ENCODE measurements around the gene HSDL2.

HSDL2 gene

DNA sequence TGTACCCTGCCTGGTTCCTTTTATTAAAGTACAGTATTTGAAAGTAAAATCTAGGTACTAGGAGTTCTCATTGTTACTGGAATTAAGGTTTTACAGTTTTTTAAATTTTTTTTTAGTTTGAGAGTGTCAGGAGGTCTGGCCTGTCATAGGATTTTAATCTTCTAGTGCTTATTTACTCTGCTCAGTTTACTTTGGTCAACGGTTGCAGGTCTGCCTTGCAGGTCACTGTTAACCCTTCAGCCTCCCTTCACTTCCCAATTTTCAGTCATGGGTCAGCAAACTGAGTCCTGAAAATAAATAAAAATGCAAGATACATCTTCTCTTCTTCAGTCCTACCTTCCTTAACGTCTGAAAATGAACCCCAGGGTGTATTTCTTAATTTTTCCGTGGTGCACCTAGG, 27.7 kb upstream of the HSDL2 start:
- no peak for TF ChIP-seq GATA3 (IDR thresholded peaks at IDR 0.05; ENCODE audit: low read depth, low read length)
- TF ChIP-seq GATA2 (IDR thresholded peaks at IDR 0.05; ENCODE audit: low read depth, low read length): no peak

DNA sequence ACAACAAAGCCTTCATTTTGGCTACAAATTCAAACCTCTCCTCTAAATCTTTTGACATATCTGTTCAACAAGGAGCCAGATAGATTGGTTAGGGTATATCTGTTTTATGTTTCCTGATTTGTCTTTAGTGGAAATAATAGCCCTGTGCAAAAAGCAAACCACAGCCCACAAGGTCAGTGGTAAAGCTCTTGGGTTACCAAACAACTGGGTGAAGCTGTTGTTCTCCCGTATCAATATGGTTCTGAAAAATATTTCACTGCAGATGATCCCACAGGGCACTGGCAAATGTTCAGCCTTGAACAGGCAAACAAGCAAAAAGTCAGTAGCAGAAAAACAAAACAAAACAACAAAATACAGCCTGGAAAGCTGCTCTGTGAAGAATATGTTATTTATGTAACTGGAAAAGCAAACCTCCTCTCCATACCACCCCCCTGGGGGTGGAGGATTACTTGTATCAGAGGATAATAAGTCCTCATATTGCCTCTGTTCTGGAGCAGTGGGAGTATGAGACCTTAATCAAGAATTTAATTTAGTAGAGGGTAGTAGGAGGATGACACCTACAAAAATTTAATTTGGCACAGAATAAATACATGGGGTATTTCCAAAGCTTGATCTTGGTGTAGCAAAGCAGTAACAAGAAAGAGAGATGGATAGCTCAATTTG, 25.7 kb upstream of the HSDL2 start:
- TF ChIP-seq GATA2 (IDR thresholded peaks at IDR 0.05; ENCODE audit: low read depth, low read length): no peak
- TF ChIP-seq GATA3 (IDR thresholded peaks at IDR 0.05; ENCODE audit: low read depth, low read length): no peak

DNA sequence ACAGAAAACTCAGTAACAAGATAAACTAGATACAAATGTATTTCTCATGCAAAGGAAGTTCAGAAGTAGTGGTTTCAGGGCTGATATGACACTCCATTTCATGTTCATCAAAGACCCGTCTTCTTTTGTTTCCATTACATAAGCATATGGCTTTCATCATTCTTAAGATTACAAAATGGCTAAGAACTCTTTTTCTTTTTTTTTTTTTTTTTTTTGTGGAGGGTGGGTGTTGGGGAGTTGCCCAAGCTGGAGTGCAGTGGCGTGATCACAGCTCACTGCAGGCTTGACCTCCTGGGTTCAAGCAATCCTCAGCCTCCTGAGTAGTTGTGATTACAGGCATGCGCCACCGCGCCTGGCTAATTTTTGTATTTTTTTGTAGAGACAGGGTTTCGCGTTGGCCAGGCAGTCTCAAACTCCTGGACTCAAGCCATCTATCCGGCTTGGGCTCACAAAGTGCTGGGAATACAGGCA, 24.4 kb upstream of the HSDL2 start:
- TF ChIP-seq GATA3 (IDR thresholded peaks at IDR 0.05; ENCODE audit: low read depth, low read length): no peak
- TF ChIP-seq GATA2 (IDR thresholded peaks at IDR 0.05; ENCODE audit: low read depth, low read length): no peak

DNA sequence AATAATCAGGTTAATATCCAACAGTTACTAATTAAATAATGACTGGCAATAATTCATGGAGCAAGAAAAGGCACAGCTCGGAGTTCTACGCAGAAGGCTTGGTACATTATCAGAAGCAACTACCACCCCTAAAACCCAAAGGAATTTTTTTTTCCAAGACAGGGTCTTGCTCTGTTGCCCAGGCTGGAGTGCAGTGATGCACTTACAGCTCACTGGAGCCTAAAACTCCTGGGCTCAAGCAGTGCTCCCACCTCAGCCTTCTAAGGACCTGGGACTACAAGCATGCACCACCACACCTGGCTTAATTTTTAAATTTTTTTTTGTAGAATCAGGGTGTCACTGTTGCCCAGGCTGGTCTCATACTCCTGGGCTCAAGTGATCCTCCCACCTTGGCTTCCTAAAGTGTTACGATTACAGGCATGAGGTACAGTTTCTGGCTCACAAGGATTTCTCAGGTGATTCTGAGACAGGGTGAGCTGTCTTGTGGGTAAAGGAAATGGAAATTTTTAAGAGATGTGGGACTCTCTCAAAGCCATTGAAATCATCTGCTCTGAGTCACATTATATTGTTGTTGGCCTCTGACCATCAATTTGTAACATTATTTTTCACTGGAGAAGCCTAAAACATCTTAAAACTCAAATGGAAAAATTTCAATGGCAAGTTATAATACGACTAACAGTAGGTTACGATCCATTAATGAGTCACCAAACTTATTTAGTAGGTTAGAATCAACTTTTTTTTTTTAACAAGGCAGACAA, 19.7 kb upstream of the HSDL2 start:
- no peak for TF ChIP-seq GATA3 (IDR thresholded peaks at IDR 0.05; ENCODE audit: low read depth, low read length)
- no peak for TF ChIP-seq GATA2 (IDR thresholded peaks at IDR 0.05; ENCODE audit: low read depth, low read length)

DNA sequence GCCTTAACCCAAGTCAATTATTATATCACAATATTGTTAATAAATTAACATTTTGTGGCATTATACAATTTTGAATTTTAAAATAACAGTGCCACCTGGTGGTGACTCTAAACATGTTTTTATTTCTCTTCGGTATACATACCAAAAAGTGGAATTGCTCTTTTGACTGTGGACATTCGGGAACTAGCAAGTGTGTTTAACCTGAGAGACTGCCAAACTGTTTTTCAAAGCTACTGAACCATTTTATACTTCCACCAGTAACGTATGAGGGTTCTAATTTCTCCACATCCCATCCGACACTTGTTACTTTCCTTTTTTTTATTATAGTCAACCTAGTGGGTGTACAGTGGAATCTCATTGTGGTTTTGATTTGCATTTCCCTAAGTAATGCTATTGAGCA, 18.3 kb upstream of the HSDL2 start:
- TF ChIP-seq GATA3 (IDR thresholded peaks at IDR 0.05; ENCODE audit: low read depth, low read length) (no peak), GATA2 (IDR thresholded peaks at IDR 0.05; ENCODE audit: low read depth, low read length) (no peak)

DNA sequence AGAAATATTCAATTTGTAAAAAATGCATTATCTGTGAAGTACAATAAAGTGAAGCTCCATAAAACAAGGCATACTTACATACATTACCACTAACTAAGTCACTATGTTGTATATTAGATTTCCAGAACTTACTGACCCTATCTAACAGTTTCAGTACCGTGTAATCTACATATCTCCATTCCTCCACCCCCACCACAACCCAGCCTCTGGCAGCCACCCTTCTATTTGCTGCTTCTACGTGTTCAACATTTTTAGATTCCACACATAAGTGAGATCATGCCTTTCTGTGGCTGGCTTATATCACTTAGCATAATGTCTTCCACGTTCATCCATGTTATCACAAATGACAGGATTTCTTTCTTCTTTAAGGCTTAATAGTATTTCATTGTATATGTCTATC, 15.1 kb upstream of the HSDL2 start:
- TF ChIP-seq GATA3 (IDR thresholded peaks at IDR 0.05; ENCODE audit: low read depth, low read length): no peak
- no peak for TF ChIP-seq GATA2 (IDR thresholded peaks at IDR 0.05; ENCODE audit: low read depth, low read length)

DNA sequence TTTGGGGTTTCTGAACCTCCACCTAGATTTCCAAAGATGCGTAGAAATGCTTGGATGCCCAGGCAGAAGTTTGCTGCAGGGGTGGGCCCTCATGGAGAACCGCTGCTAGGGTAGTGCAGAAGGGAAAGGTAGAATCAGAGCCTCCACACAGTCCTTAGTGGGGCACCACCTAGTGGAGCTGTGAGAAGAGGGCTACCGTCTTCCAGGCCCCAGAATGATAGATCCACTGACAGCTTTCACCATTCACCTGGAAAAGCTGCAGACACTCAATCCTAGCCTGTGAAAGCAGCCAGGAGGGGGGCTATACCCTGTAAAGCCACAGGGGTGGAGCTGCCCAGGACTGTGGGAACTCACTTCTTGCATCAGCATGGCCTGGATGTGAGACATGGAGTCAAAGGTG, 13.3 kb upstream of the HSDL2 start:
- TF ChIP-seq GATA3 (IDR thresholded peaks at IDR 0.05; ENCODE audit: low read depth, low read length): no peak
- TF ChIP-seq GATA2 (IDR thresholded peaks at IDR 0.05; ENCODE audit: low read depth, low read length): no peak

DNA sequence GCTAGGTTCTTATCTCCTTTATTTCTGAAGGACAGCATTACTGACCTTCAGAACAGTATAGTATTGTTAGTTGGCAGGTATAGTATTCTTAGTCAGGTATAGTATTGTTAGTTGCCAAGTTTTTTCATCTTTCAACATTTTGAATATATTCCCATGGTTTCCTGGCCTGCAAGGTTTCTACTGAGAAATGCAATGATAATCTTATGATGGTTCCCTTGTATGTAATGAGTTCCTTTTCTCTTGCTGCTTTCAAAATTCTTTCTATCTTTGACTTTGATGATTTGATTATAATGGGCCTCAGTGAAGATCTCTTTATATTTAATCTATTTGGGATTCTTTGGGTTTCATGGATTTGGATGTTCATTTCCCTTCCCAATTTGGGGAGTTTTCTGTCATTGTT, 12.4 kb upstream of the HSDL2 start:
- no peak for TF ChIP-seq GATA2 (IDR thresholded peaks at IDR 0.05; ENCODE audit: low read depth, low read length)
- TF ChIP-seq GATA3 (IDR thresholded peaks at IDR 0.05; ENCODE audit: low read depth, low read length): no peak

DNA sequence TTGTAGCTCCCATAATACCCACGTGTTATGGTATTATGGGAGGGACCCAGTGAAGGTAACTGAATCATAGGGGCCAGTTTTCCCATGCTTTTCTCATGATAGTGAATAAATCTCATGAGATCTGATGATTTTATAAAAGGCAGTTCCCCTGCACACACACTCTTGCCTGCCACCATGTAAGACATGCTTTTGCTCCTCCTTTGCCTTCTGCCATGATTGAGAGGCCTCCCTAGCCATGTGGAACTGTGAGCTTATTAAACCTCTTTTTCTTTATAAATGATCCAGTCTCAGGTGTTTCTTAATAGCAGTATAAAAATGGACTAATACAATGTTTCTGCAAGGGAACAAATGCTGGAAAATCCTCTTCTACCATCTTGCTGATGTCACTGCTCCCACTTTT, 10.1 kb upstream of the HSDL2 start:
- TF ChIP-seq GATA2 (IDR thresholded peaks at IDR 0.05; ENCODE audit: low read depth, low read length) (no peak), GATA3 (IDR thresholded peaks at IDR 0.05; ENCODE audit: low read depth, low read length) (no peak)

DNA sequence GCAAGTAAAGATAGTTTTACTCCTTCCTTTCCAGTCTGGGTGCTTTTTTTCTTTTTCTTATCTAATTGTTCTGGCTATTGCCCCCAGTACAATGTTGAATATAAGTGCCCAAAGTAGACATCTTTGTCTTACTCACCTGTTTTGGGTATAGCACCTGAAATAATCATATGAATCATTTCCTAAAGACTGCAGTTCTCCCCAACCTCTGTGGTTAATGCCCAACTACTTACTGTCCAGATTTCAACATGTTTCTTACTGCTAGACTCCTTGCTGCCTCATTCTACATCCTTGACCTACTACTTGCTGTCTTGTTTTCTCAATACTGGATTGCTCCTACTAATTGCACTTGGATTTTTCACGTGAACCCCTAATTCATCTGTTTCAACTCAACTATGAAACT, 8.8 kb upstream of the HSDL2 start:
- no peak for TF ChIP-seq GATA2 (IDR thresholded peaks at IDR 0.05; ENCODE audit: low read depth, low read length)
- no peak for TF ChIP-seq GATA3 (IDR thresholded peaks at IDR 0.05; ENCODE audit: low read depth, low read length)

DNA sequence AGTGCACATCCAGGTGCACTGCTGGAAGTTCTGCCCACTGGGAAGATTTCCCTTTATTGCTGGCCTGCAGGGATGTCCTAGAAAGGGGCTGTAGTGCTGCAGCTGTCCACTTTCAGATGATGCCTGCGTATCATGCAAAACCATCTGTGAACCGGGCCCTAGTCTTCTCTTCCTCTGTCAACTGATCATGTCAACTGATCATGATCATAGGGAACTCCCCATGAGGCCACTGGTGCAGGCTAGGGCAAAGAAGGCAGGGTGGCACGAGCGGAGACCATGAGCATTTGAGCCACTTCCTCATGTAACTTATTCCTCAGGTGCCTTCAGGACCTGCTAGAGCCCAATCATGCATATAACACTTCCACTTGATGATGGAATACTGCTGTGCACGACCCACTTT, 4.5 kb upstream of the HSDL2 start:
- no peak for TF ChIP-seq GATA3 (IDR thresholded peaks at IDR 0.05; ENCODE audit: low read depth, low read length)

DNA sequence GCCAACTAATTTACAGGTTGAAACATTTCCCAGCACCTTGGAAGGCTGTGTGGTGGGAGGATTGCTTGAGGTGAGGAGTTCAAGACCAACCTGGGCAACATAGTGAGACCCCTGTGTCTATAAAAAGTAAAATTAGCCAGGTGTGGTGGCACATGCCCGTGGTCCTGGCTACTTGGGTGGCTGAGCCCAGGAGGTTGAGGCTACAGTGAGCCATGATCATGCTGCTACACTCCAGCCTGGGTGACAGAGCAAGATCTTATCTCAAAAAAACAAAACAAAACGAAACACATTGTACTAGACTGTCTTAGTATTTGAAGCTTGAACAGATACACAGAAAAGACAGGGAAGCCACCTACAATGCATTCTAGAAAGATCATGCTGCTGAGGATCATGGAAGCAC, 2.8 kb upstream of the HSDL2 start:
- TF ChIP-seq GATA3 (IDR thresholded peaks at IDR 0.05; ENCODE audit: low read depth, low read length): no peak
- TF ChIP-seq GATA2 (IDR thresholded peaks at IDR 0.05; ENCODE audit: low read depth, low read length): peak; percentile 39; the same call in 1 of the 2 replicates

DNA sequence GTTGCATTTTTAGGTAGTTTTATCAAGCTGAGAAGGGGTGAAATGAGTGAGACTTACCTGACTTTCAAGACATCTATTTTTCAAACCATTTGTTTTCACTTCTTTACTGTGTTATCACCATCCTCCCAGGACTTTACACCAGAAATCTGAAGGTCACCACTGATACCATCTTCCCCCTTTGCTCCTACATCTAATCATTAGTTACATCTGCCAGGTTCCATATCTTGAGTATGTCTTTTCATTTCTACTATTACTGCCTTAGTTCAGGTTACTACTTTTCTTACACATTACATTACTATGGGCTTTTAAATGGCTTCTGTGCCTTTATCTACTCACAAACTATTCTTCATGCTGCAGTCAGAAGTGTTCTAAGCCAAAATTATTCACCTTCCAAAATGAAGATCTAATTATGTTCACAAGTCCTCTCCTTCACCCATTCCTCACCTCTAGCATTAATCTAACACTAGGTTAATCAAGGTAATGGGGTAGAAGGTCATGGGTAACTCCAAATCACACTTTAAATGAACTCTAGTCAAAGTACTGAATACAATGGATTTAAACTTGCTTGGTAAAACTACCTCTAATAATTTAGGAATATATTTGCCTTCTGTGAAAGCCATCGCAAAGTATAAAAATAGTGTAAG, 2.1 kb upstream of the HSDL2 start:
- TF ChIP-seq GATA2 (IDR thresholded peaks at IDR 0.05; ENCODE audit: low read depth, low read length) (no peak), GATA3 (IDR thresholded peaks at IDR 0.05; ENCODE audit: low read depth, low read length) (no peak)

DNA sequence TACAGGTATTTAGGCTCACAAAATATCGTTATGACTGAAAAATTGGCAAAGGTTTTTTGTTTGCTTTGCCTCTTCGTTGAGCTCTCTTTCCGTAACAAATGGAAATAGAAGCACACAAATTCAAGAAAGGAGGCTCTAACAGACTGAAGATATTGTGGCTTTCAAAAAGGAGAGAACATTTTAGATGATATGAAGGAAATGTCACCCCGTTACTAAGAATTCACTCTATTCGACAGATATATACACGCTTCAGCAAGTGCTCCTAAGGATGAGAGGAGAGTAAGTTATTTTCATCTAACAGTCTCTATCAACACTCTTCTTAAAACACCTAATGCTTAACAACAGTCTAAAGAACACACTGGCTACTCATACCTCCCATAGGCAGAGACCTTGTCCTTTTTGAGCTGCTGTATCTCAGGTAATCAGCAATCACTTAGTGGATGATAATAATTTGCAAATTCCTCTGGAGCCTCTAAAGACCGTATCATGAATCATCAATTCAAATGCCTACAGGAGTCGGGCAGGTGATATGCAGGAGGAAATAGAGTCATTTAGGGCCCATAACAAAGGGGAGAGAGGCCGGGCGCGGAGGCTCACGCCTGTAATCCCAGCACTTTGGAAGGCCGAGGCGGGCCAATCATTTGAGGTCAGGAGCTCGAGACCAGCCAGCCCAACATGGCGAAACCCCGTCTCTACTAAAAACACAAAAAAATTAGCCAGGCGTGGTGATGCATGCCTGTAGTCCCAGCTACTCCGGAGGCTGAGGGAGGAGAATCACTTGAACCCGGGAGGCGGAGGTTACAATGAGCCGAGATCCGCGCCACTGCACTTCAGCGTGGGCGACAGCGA, 1.4 kb upstream of the HSDL2 start:
- TF ChIP-seq GATA3 (IDR thresholded peaks at IDR 0.05; ENCODE audit: low read depth, low read length) (no peak), GATA2 (IDR thresholded peaks at IDR 0.05; ENCODE audit: low read depth, low read length) (no peak)
